GM13976 (cell line): ENCODE results near the gene COX6A1.

ENCODE experiments used
- DNase-seq: peaks from one replicate; pipeline ENCODE4 v3.0.0; 2012; ENCODE audit warnings: low spot score
- CTCF ChIP-seq: IDR thresholded peaks from 2 replicates; pipeline ENCODE4 v1.5.1; 2012; ENCODE audit warnings: borderline replicate concordance, mild to moderate bottlenecking; ENCODE audit not compliant: insufficient read depth; ENCODE audit errors: extremely low read depth, missing control alignments, control extremely low read depth
- in situ Hi-C: fragments of 300-500 bp; cut with MboI; formaldehyde crosslinking; loops from one replicate; pipeline ENCODE4 v1.12.0; 2022; ENCODE audit warnings: low sequenced_read_pairs, mixed read lengths, inconsistent platforms; ENCODE audit not compliant: unreplicated experiment

Gene COX6A1

GRCh38 chr12:120412421-120412820 is 25.5 kb upstream of the COX6A1 start:
- TF ChIP-seq CTCF, result no peak
- in situ Hi-C loops, result no loop called here
- DNase-seq, result no peak

- no peak for TF ChIP-seq CTCF
- DNase-seq, result no peak
- in situ Hi-C loops, result no loop called here
Observed at GRCh38 chr12:120413901-120414695, 23.8 kb upstream of the COX6A1 start.

GRCh38 chr12:120416490-120417216 is 21.3 kb upstream of the COX6A1 start:
- no peak for DNase-seq
- TF ChIP-seq CTCF, result no peak
- in situ Hi-C loops, result no loop called here

GRCh38 chr12:120417917-120418580 is 19.9 kb upstream of the COX6A1 start:
- in situ Hi-C loops, result no loop called here
- DNase-seq, result no peak
- no peak for TF ChIP-seq CTCF

GRCh38 chr12:120421701-120422100 is 16.2 kb upstream of the COX6A1 start:
- in situ Hi-C loops, result no loop called here
- DNase-seq, result no peak
- no peak for TF ChIP-seq CTCF

- no peak for TF ChIP-seq CTCF
- in situ Hi-C loops, result no loop called here
Observed at GRCh38 chr12:120422892-120423456, 14.9 kb upstream of the COX6A1 start.

More at GRCh38 chr12:120422892-120423456, 14.9 kb upstream of the COX6A1 start:
- DNase-seq, result no peak
